Measurements from ENCODE around the gene NOL7. TPM values are rescaled to one million over a fixed set of nuclear protein-coding genes. Genes with fewer than 3 reads are reported as not detected.

The NOL7 gene
- total RNA-seq, 4 donors from 2014 or later, result 44.9 to 69.0 (median 63.8) TPM

GRCh38 chr6:13654496-13654895 lies 39.4 kb downstream of the NOL7 start:
- intact Hi-C loops (cut with DNase I; ENCODE audit: low total_unique reads), result no loop called here
- Histone ChIP-seq H3K27me3 (no peaks in the 10 kb centered on the region), H3K27ac (no peak overlapping the region), H3K36me3 (peaks cover 0 to 9% of the 10 kb centered on the region in 2 donors), H3K4me3 (no peak overlapping the region), H3K4me1 (peaks cover 4 to 9% of the 10 kb centered on the region in 2 donors), H3K9me3 (no peaks in the 10 kb centered on the region)
- ATAC-seq (no peak), DNase-seq (no peak)
- TF ChIP-seq POLR2A (IDR thresholded peaks at IDR 0.05) (no peak), CTCF (IDR thresholded peaks at IDR 0.05 in 4 of 5, conservative IDR thresholded peaks at IDR 0.05 in 1 of 5) (no peak)
- in situ Hi-C loops (cut with MboI; ENCODE audit: low sequenced_read_pairs in 4 of 4), result no loop called here

- DNase-seq (no peak), ATAC-seq (no peak)
- Histone ChIP-seq H3K27me3 (no peaks in the 10 kb centered on the region), H3K9me3 (no peaks in the 10 kb centered on the region), H3K36me3 (peaks cover 0 to 7% of the 10 kb centered on the region in 2 donors), H3K4me1 (peaks cover 9 to 15% of the 10 kb centered on the region in 2 donors), H3K4me3 (no peak overlapping the region), H3K27ac (no peak overlapping the region)
- TF ChIP-seq POLR2A (IDR thresholded peaks at IDR 0.05) (no peak), CTCF (IDR thresholded peaks at IDR 0.05 in 4 of 5, conservative IDR thresholded peaks at IDR 0.05 in 1 of 5) (no peak)
- intact Hi-C loops (cut with DNase I; ENCODE audit: low total_unique reads), result no loop called here
- in situ Hi-C loops (cut with MboI; ENCODE audit: low sequenced_read_pairs in 4 of 4), result no loop called here
Measured at GRCh38 chr6:13655700-13656099, 40.6 kb downstream of the NOL7 start.

GRCh38 chr6:13660273-13660672 lies 45.1 kb downstream of the NOL7 start:
- in situ Hi-C loops (cut with MboI; ENCODE audit: low sequenced_read_pairs in 4 of 4) (no loop called here), intact Hi-C loops (cut with DNase I; ENCODE audit: low total_unique reads) (no loop called here)
- Histone ChIP-seq H3K27me3 (no peaks in the 10 kb centered on the region), H3K27ac (no peak overlapping the region), H3K9me3 (no peaks in the 10 kb centered on the region), H3K4me1 (peaks cover 38 to 40% of the 10 kb centered on the region in 2 donors), H3K4me3 (no peak overlapping the region), H3K36me3 (no peaks in the 10 kb centered on the region)
- TF ChIP-seq POLR2A (IDR thresholded peaks at IDR 0.05) (no peak), CTCF (IDR thresholded peaks at IDR 0.05 in 4 of 5, conservative IDR thresholded peaks at IDR 0.05 in 1 of 5) (no peak)
- ATAC-seq (no peak), DNase-seq (no peak)

- no peak for ATAC-seq
- intact Hi-C loops (cut with DNase I; ENCODE audit: low total_unique reads), result no loop called here
- no peaks in the 10 kb centered on the region for H3K9me3 ChIP-seq
- DNase-seq, result no peak
- H3K27me3 ChIP-seq, result no peaks in the 10 kb centered on the region
- peaks cover 40 to 46% of the 10 kb centered on the region in 2 donors for H3K4me1 ChIP-seq
- TF ChIP-seq CTCF (IDR thresholded peaks at IDR 0.05 in 4 of 5, conservative IDR thresholded peaks at IDR 0.05 in 1 of 5) (no peak), POLR2A (IDR thresholded peaks at IDR 0.05) (no peak)
- no peak overlapping the region for H3K27ac ChIP-seq
- no peak overlapping the region for H3K4me3 ChIP-seq
- no peaks in the 10 kb centered on the region for H3K36me3 ChIP-seq
- in situ Hi-C loops (cut with MboI; ENCODE audit: low sequenced_read_pairs in 4 of 4), result no loop called here
Measured at GRCh38 chr6:13660893-13661292, 45.8 kb downstream of the NOL7 start.

GRCh38 chr6:13661647-13662046 lies 46.5 kb downstream of the NOL7 start:
- H3K9me3 ChIP-seq, result no peaks in the 10 kb centered on the region
- H3K27ac ChIP-seq, result no peak overlapping the region
- intact Hi-C loops (cut with DNase I; ENCODE audit: low total_unique reads), result no loop called here
- TF ChIP-seq POLR2A (IDR thresholded peaks at IDR 0.05) (no peak), CTCF (IDR thresholded peaks at IDR 0.05 in 4 of 5, conservative IDR thresholded peaks at IDR 0.05 in 1 of 5) (no peak)
- H3K27me3 ChIP-seq, result no peaks in the 10 kb centered on the region
- no peak for ATAC-seq
- in situ Hi-C loops (cut with MboI; ENCODE audit: low sequenced_read_pairs in 4 of 4), result no loop called here
- no peaks in the 10 kb centered on the region for H3K36me3 ChIP-seq
- no peak for DNase-seq
- no peak overlapping the region for H3K4me3 ChIP-seq
- peaks cover 40 to 47% of the 10 kb centered on the region in 2 donors for H3K4me1 ChIP-seq

All from gastrocnemius medialis (tissue), 4 donors.